Esophagus squamous epithelium (tissue), 5 donors: Measurements from ENCODE around the gene C11orf24. TPM values are rescaled to one million over a fixed set of nuclear protein-coding genes. Genes with fewer than 3 reads are reported as not detected.

ENCODE experiments used
- DNase-seq: peaks from one replicate; lab custom pipeline; 2025; lab: John Stamatoyannopoulos, UW
- H3K27ac ChIP-seq, 4 donors: fragments of 200-600 bp; sonication (generic); one replicate each; pipeline ENCODE4 v1.5.1; 2016 to 2019; ENCODE audit warnings: mild to moderate bottlenecking in 1 of 4
- H3K27me3 ChIP-seq, 4 donors: fragments of 200-600 bp; sonication (generic); 1 replicate in 3 of 4; 2 replicates in 1 of 4; pipeline versions ENCODE4 v1.5.1 to v1.6.0; 2017 to 2021; ENCODE audit warnings: antibody characterized with exemption in 1 of 4
- H3K36me3 ChIP-seq, 3 donors: fragments of 200-600 bp; sonication (generic); one replicate each; pipeline ENCODE4 v1.5.1; 2016 to 2019
- H3K4me1 ChIP-seq, 3 donors: fragments of 200-600 bp; sonication (generic); one replicate each; pipeline ENCODE4 v1.5.1; 2017 to 2019
- H3K4me3 ChIP-seq, 4 donors: fragments of 200-600 bp; sonication (generic); 1 replicate in 3 of 4; 2 replicates in 1 of 4; pipeline ENCODE4 v1.5.1; 2016 to 2019; ENCODE audit warnings: mild to moderate bottlenecking in 2 of 4, moderate library complexity in 1 of 4
- H3K9me3 ChIP-seq, 3 donors: fragments of 200-600 bp; sonication (generic); one replicate each; pipeline ENCODE4 v1.5.1; 2016 to 2019
- CTCF ChIP-seq, 6 experiments: fragments of 450-650 bp in 4 of 6; fragments of 200-600 bp in 2 of 6; sonication (generic) in 2 of 6; IDR thresholded peaks; one replicate each; pipeline ENCODE4 v1.5.1; 2016 to 2019; ENCODE audit warnings: antibody characterized with exemption in 6 of 6, mild to moderate bottlenecking in 4 of 6, moderate library complexity in 4 of 6
- POLR2A ChIP-seq, 4 donors: fragments of 450-650 bp; IDR thresholded peaks; one replicate each; pipeline ENCODE4 v1.6.1; 2017; ENCODE audit warnings: antibody characterized with exemption in 4 of 4, mild to moderate bottlenecking in 4 of 4, moderate library complexity in 3 of 4
- WGBS, 2 donors: methylation state at CpG; one replicate each; pipeline ENCODE4 v1.1.5; 2018; 5-methylcytosine and 5-hydroxymethylcytosine counted together
- intact Hi-C: fragments of 100-400 bp; cut with DNase I; formaldehyde crosslinking; loops from one replicate; pipeline ENCODE4 v1.15.0; 2022
- total RNA-seq, 4 donors: library from RNA; depleted of rRNA; stranded (reverse); fragments of >200 nt; gene quantifications; one replicate each; pipeline ENCODE4 v1.1.0, GENCODE V29; 2016
- donor health status: DM: yes; HTN: yes; CAD: no.

The C11orf24 gene
- total RNA-seq, 4 donors from 2014 or later = 11.4 to 23.3 (median 12.6) TPM

GRCh38 chr11:68274306-68274705 lies 2.5 kb upstream of the C11orf24 start:
- Histone ChIP-seq H3K4me1 (peaks cover 9 to 36% (median 17%) of the 10 kb centered on the region in 3 donors), H3K4me3 (no peak overlapping the region), H3K9me3 (no peaks in the 10 kb centered on the region), H3K27ac (no peak overlapping the region), H3K27me3 (no peaks in the 10 kb centered on the region), H3K36me3 (no peaks in the 10 kb centered on the region)
- TF ChIP-seq CTCF (IDR thresholded peaks at IDR 0.05) (no peak), POLR2A (IDR thresholded peaks at IDR 0.05) (no peak)
- intact Hi-C loops = no loop called here
- WGBS, 2 donors = 80 to 91% methylated on average over 1 of the region's 1 CpG
- DNase-seq = no peak

- H3K4me3 ChIP-seq = peak overlapping the region in 2 of 4 donors; percentile 73 to 85
These were observed 1.4 kb upstream of the C11orf24 start for GRCh38 chr11:68273026-68273738.

GRCh38 chr11:68271023-68271780 lies 571 bp downstream of the C11orf24 start:
- no peaks in the 10 kb centered on the region for H3K27me3 ChIP-seq
- H3K27ac ChIP-seq = peak overlapping the region; percentile 94 to 99 (median 97)
- no peak for DNase-seq
- intact Hi-C loops = no loop called here
- peaks cover 0 to 22% (median 6%) of the 10 kb centered on the region in 3 donors for H3K36me3 ChIP-seq
- WGBS, 2 donors = 3 to 4% methylated on average over 20 to 21 of the region's 23 CpGs
- TF ChIP-seq POLR2A (IDR thresholded peaks at IDR 0.05) (no peak), CTCF (IDR thresholded peaks at IDR 0.05) (peak in 5 of 6 experiments; percentile 20 to 52 (median 41))
- H3K9me3 ChIP-seq = no peaks in the 10 kb centered on the region
- H3K4me3 ChIP-seq = peak overlapping the region; percentile 73 to 95 (median 85)
- H3K4me1 ChIP-seq = peaks cover 9 to 42% (median 17%) of the 10 kb centered on the region in 3 donors

More at GRCh38 chr11:68273026-68273738, 1.4 kb upstream of the C11orf24 start:
- 86 to 88% methylated on average over 19 to 21 of the region's 21 CpGs for WGBS, 2 donors
- peaks cover 9 to 42% (median 17%) of the 10 kb centered on the region in 3 donors for H3K4me1 ChIP-seq
- peak overlapping the region; percentile 12 to 99 (median 97) for H3K27ac ChIP-seq
- TF ChIP-seq POLR2A (IDR thresholded peaks at IDR 0.05) = no peak
- no peak for TF ChIP-seq CTCF (IDR thresholded peaks at IDR 0.05)
- no peaks in the 10 kb centered on the region for H3K27me3 ChIP-seq
- intact Hi-C loops = no loop called here
- no peaks in the 10 kb centered on the region for H3K9me3 ChIP-seq
- no peak for DNase-seq
- peaks cover 0 to 2% (median 0%) of the 10 kb centered on the region in 3 donors for H3K36me3 ChIP-seq

GRCh38 chr11:68270196-68271022 lies 1.4 kb downstream of the C11orf24 start:
- Histone ChIP-seq H3K4me1 (peaks cover 9 to 42% (median 17%) of the 10 kb centered on the region in 3 donors), H3K27me3 (no peaks in the 10 kb centered on the region), H3K36me3 (peaks cover 0 to 30% (median 6%) of the 10 kb centered on the region in 3 donors), H3K27ac (peak overlapping the region; percentile 94 to 99 (median 97)), H3K9me3 (no peaks in the 10 kb centered on the region), H3K4me3 (peak overlapping the region in 3 of 4 donors; percentile 73 to 95 (median 85))
- no peak for DNase-seq
- 77 to 78% methylated on average over 7 to 8 of the region's 8 CpGs for WGBS, 2 donors
- intact Hi-C loops = no loop called here
- TF ChIP-seq POLR2A (IDR thresholded peaks at IDR 0.05) = no peak
- TF ChIP-seq CTCF (IDR thresholded peaks at IDR 0.05) = no peak
